Astrocyte (in vitro differentiated cells and primary cell): ENCODE data around the gene IL4I1. TPM values are rescaled to one million over a fixed set of nuclear protein-coding genes. Genes with fewer than 3 reads are reported as not detected.

Experiments used
- DNase-seq: peaks from one replicate; pipeline ENCODE4 v3.0.0-alpha.2; 2010; ENCODE audit warnings: low read depth
- FAIRE-seq: peaks from 2 replicates; lab custom pipeline; 2011; peaks lifted over from hg19 to GRCh38; lab: Jason Lieb, UNC
- H2AFZ ChIP-seq: 2 replicates; pipeline ENCODE4 v1.6.0; 2012; ENCODE audit warnings: low read depth, low read length, inconsistent platforms
- H3K27ac ChIP-seq: 2 replicates; pipeline ENCODE4 v1.5.1; 2011; ENCODE audit warnings: low read depth, low read length, inconsistent platforms
- H3K27me3 ChIP-seq: 2 replicates; pipeline ENCODE4 v1.6.0; 2011; ENCODE audit warnings: low read length, inconsistent platforms; ENCODE audit not compliant: insufficient read depth
- H3K36me3 ChIP-seq: 2 replicates; pipeline ENCODE4 v1.5.1; 2011; ENCODE audit warnings: low read length, inconsistent platforms; ENCODE audit not compliant: insufficient read depth
- H3K4me1 ChIP-seq: 2 replicates; pipeline ENCODE4 v1.5.1; 2011; ENCODE audit warnings: low read length, inconsistent platforms; ENCODE audit not compliant: insufficient read depth
- H3K4me2 ChIP-seq: 2 replicates; pipeline ENCODE4 v1.6.0; 2012; ENCODE audit warnings: low read length, inconsistent platforms
- H3K4me3 ChIP-seq: 2 replicates; pipeline ENCODE4 v1.5.1; 2011; ENCODE audit warnings: low read depth, mild to moderate bottlenecking, low read length, inconsistent platforms; ENCODE audit not compliant: insufficient read depth
- H3K79me2 ChIP-seq: 2 replicates; pipeline ENCODE4 v1.6.0; 2012; ENCODE audit warnings: mild to moderate bottlenecking, low read length, inconsistent platforms; ENCODE audit not compliant: insufficient read depth
- H3K9ac ChIP-seq: 2 replicates; pipeline ENCODE4 v1.6.0; 2012; ENCODE audit warnings: mild to moderate bottlenecking, low read length, inconsistent platforms
- H3K9me3 ChIP-seq: 2 replicates; pipeline ENCODE4 v1.5.1; 2012; ENCODE audit warnings: low read depth, mild to moderate bottlenecking, low read length, inconsistent platforms; ENCODE audit not compliant: insufficient read depth
- H4K20me1 ChIP-seq: 2 replicates; pipeline ENCODE4 v1.6.0; 2012; ENCODE audit warnings: low read length, inconsistent platforms; ENCODE audit not compliant: insufficient read depth
- H3K27ac Mint-ChIP-seq: one replicate; pipeline ENCODE4 v1.8.0; 2021; ENCODE audit warnings: mild to moderate bottlenecking, mixed read lengths; ENCODE audit not compliant: unreplicated experiment
- H3K27me3 Mint-ChIP-seq: one replicate; pipeline ENCODE4 v1.8.0; 2021; ENCODE audit warnings: low read depth, mixed read lengths; ENCODE audit not compliant: unreplicated experiment
- H3K36me3 Mint-ChIP-seq: one replicate; pipeline ENCODE4 v1.8.0; 2021; ENCODE audit warnings: low read depth, mixed read lengths; ENCODE audit not compliant: unreplicated experiment
- H3K4me1 Mint-ChIP-seq: one replicate; pipeline ENCODE4 v1.8.0; 2021; ENCODE audit warnings: low read depth, mixed read lengths; ENCODE audit not compliant: unreplicated experiment
- H3K4me3 Mint-ChIP-seq: one replicate; pipeline ENCODE4 v1.8.0; 2021; ENCODE audit warnings: mild to moderate bottlenecking, moderate library complexity, mixed read lengths; ENCODE audit not compliant: unreplicated experiment
- H3K9me3 Mint-ChIP-seq: one replicate; pipeline ENCODE4 v1.8.0; 2021; ENCODE audit warnings: mild to moderate bottlenecking, mixed read lengths; ENCODE audit not compliant: unreplicated experiment
- EZH2 ChIP-seq: IDR thresholded peaks from 2 replicates; pipeline ENCODE4 v1.6.1; 2012; ENCODE audit warnings: mild to moderate bottlenecking, low read length, inconsistent platforms; ENCODE audit not compliant: insufficient read depth
- total RNA-seq: library from RNA; stranded (reverse); gene quantifications from 2 replicates; pipeline ENCODE4 v1.2.1, GENCODE V29; 2021
- TF ChIP-seq, protein P1 (sequence below): IDR thresholded peaks from 2 replicates; pipeline ENCODE4 v1.5.1; 2011; ENCODE audit warnings: low read depth, mild to moderate bottlenecking, inconsistent platforms, low read length, moderate library complexity; ENCODE audit not compliant: insufficient read depth

Gene IL4I1
- total RNA-seq, 1 donor from 2014 or later, result 0.27 TPM

GRCh38 chr19:49876422-49877019 is 20.2 kb downstream of the IL4I1 start:
- Histone ChIP-seq H3K27ac (peak overlapping the region; percentile 100), H3K9ac (peak overlapping the region; percentile 99), H3K79me2 (peaks cover 51% of the 10 kb centered on the region), H2AFZ (peak overlapping the region; percentile 95), H3K4me2 (peak overlapping the region; percentile 93), H4K20me1 (peaks cover 5% of the 10 kb centered on the region), H3K27me3 (no peaks in the 10 kb centered on the region), H3K9me3 (no peaks in the 10 kb centered on the region), H3K4me1 (peaks cover 20% of the 10 kb centered on the region), H3K36me3 (no peaks in the 10 kb centered on the region), H3K4me3 (peak overlapping the region; percentile 88)
- no peak overlapping the region for H3K27ac Mint-ChIP-seq
- TF ChIP-seq EZH2, result no peak
- TF ChIP-seq, protein P1, sequence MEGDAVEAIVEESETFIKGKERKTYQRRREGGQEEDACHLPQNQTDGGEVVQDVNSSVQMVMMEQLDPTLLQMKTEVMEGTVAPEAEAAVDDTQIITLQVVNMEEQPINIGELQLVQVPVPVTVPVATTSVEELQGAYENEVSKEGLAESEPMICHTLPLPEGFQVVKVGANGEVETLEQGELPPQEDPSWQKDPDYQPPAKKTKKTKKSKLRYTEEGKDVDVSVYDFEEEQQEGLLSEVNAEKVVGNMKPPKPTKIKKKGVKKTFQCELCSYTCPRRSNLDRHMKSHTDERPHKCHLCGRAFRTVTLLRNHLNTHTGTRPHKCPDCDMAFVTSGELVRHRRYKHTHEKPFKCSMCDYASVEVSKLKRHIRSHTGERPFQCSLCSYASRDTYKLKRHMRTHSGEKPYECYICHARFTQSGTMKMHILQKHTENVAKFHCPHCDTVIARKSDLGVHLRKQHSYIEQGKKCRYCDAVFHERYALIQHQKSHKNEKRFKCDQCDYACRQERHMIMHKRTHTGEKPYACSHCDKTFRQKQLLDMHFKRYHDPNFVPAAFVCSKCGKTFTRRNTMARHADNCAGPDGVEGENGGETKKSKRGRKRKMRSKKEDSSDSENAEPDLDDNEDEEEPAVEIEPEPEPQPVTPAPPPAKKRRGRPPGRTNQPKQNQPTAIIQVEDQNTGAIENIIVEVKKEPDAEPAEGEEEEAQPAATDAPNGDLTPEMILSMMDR, result no peak
- peak; percentile 34 for FAIRE-seq
- H3K4me1 Mint-ChIP-seq, result peaks cover 3% of the 10 kb centered on the region
- H3K4me3 Mint-ChIP-seq, result no peak overlapping the region
- peak; percentile 96 for DNase-seq
- no peaks in the 10 kb centered on the region for H3K9me3 Mint-ChIP-seq
- H3K27me3 Mint-ChIP-seq, result no peaks in the 10 kb centered on the region
- peaks cover 14% of the 10 kb centered on the region for H3K36me3 Mint-ChIP-seq

GRCh38 chr19:49875857-49876421 is 20.7 kb downstream of the IL4I1 start:
- H3K27me3 ChIP-seq, result no peaks in the 10 kb centered on the region
- peak overlapping the region; percentile 100 for H3K27ac ChIP-seq
- H3K79me2 ChIP-seq, result peaks cover 55% of the 10 kb centered on the region
- no peak for DNase-seq
- no peak for FAIRE-seq
- Mint-ChIP-seq H3K27me3 (no peaks in the 10 kb centered on the region), H3K4me1 (peaks cover 3% of the 10 kb centered on the region), H3K4me3 (no peak overlapping the region), H3K27ac (no peak overlapping the region), H3K36me3 (peaks cover 14% of the 10 kb centered on the region), H3K9me3 (no peaks in the 10 kb centered on the region)
- peaks cover 20% of the 10 kb centered on the region for H3K4me1 ChIP-seq
- no peaks in the 10 kb centered on the region for H3K9me3 ChIP-seq
- H2AFZ ChIP-seq, result peak overlapping the region; percentile 68
- TF ChIP-seq, protein P1, result no peak
- TF ChIP-seq EZH2, result no peak
- H3K36me3 ChIP-seq, result peaks cover 4% of the 10 kb centered on the region
- H3K4me2 ChIP-seq, result peak overlapping the region; percentile 93
- peaks cover 5% of the 10 kb centered on the region for H4K20me1 ChIP-seq
- H3K4me3 ChIP-seq, result peak overlapping the region; percentile 88
- H3K9ac ChIP-seq, result peak overlapping the region; percentile 99

DNA sequence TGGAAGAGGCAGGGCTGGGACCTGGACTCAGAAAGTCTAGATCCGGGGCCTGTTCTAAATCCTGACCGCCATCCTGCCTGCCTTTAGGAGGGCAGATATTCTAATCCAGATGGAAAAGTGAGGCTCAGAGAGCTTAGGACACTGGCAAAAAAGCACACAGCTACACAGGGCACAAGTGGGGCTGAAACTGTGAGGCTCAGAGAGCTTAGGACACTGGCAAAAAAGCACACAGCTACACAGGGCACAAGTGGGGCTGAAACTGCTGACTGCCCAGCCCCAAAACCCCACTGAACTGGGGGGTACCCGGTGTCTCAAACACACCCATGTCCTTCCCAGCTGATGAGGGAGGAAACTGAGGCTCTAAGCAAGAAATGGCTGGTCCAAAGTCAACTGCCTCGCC is 21.5 kb downstream of the IL4I1 start:
- Histone ChIP-seq H3K4me1 (peaks cover 27% of the 10 kb centered on the region), H3K27me3 (no peaks in the 10 kb centered on the region), H3K9ac (peak overlapping the region; percentile 99), H3K36me3 (peaks cover 4% of the 10 kb centered on the region), H3K4me2 (peak overlapping the region; percentile 93), H3K27ac (peak overlapping the region; percentile 100), H3K9me3 (no peaks in the 10 kb centered on the region), H3K4me3 (peak overlapping the region; percentile 88), H4K20me1 (peaks cover 5% of the 10 kb centered on the region), H3K79me2 (peaks cover 63% of the 10 kb centered on the region), H2AFZ (no peak overlapping the region)
- H3K36me3 Mint-ChIP-seq, result peaks cover 13% of the 10 kb centered on the region
- H3K27me3 Mint-ChIP-seq, result no peaks in the 10 kb centered on the region
- no peaks in the 10 kb centered on the region for H3K9me3 Mint-ChIP-seq
- peaks cover 5% of the 10 kb centered on the region for H3K4me1 Mint-ChIP-seq
- H3K4me3 Mint-ChIP-seq, result no peak overlapping the region
- no peak overlapping the region for H3K27ac Mint-ChIP-seq
- FAIRE-seq (no peak), DNase-seq (no peak)
- no peak for TF ChIP-seq EZH2
- TF ChIP-seq, protein P1, result no peak
